Measurements from ENCODE around the gene DLK2. TPM values are rescaled to one million over a fixed set of nuclear protein-coding genes. Genes with fewer than 3 reads are reported as not detected.
A peak's percentile ranks its signal among the peaks of the same experiment; 100 is the strongest.

DLK2 gene
- total RNA-seq, 4 donors from 2014 or later: not detected

DNA sequence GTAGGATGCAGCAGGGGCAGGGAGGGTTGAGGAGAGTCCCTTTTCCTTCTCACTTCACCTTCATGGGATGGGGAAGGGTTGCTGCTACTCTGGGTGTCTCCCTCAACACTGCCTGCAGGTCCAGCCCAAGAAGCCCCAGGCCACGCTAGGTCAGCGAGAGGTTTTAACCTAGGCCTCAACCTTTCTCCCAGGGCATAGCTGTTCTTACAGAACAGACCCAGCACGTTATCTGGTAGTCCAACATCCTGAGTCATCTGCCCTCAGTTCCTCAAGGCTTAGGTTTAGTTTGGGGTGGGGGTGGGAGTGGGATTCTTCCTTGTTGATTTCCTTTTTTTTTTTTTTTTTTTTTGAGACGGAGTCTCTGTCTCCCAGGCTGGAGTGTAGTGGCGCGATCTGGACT, 39.0 kb upstream of the DLK2 start:
- peak overlapping the region in 2 of 4 donors; percentile 40 to 63 for H3K27ac ChIP-seq

DNA sequence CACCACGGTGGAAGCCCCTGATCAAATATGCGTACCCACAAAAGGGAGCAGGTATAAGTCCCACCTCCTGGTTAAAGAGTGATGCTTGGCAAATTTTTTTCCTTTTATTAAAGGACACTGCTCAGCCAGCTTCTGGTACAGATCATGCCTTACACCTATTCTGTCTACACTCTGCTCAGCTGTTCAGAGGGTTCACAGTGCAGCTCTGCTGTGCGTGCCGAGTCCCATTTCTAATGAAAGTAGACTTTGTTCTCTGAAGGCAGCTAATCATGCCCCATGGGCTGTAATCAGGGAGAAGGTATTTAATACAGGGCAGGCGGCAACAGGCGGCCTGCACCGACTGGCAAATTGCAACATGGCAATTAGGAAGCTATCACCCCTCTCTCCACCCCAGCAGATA, 38.5 kb upstream of the DLK2 start:
- peak in 2 of 3 donors; percentile 67 to 76 for DNase-seq

More for the DNA sequence above, 39.0 kb upstream of the DLK2 start:
- Histone ChIP-seq H3K36me3 (peaks cover 0 to 18% (median 0%) of the 10 kb centered on the region in 3 donors), H3K27me3 (no peaks in the 10 kb centered on the region), H3K4me3 (no peak overlapping the region), H3K4me1 (peaks cover 0 to 19% (median 7%) of the 10 kb centered on the region in 4 donors), H3K9me3 (no peaks in the 10 kb centered on the region)
- no peak for DNase-seq
- TF ChIP-seq, protein P1, sequence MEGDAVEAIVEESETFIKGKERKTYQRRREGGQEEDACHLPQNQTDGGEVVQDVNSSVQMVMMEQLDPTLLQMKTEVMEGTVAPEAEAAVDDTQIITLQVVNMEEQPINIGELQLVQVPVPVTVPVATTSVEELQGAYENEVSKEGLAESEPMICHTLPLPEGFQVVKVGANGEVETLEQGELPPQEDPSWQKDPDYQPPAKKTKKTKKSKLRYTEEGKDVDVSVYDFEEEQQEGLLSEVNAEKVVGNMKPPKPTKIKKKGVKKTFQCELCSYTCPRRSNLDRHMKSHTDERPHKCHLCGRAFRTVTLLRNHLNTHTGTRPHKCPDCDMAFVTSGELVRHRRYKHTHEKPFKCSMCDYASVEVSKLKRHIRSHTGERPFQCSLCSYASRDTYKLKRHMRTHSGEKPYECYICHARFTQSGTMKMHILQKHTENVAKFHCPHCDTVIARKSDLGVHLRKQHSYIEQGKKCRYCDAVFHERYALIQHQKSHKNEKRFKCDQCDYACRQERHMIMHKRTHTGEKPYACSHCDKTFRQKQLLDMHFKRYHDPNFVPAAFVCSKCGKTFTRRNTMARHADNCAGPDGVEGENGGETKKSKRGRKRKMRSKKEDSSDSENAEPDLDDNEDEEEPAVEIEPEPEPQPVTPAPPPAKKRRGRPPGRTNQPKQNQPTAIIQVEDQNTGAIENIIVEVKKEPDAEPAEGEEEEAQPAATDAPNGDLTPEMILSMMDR (IDR thresholded peaks at IDR 0.05): no peak
- no peak for TF ChIP-seq POLR2A (IDR thresholded peaks at IDR 0.05)

DNA sequence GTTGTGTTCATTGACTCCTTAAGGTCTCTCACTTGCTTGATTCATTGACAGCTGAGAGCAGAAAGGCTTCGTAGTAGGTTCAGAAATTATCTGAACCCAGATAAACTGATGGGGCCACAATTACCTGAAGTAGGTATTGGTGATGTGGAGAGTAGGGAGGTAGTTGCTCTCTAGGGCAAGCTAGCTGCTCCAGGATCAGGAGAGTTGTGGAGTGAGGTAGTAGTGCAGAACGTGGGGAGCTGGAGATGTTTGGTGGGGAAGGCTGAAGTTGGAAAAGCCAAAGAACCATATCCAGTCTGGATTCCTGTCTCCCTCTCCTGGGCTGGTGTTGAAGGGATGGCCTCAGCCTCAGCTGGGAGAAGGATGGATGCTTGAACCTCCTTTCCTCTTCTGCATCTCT, 37.9 kb upstream of the DLK2 start:
- Histone ChIP-seq H3K27ac (peak overlapping the region in 2 of 4 donors; percentile 58 to 63), H3K9me3 (no peaks in the 10 kb centered on the region), H3K27me3 (no peaks in the 10 kb centered on the region), H3K4me3 (no peak overlapping the region), H3K4me1 (peaks cover 0 to 19% (median 7%) of the 10 kb centered on the region in 4 donors), H3K36me3 (peaks cover 0 to 7% (median 0%) of the 10 kb centered on the region in 3 donors)
- DNase-seq: no peak
- TF ChIP-seq, protein P1 (IDR thresholded peaks at IDR 0.05): no peak
- TF ChIP-seq POLR2A (IDR thresholded peaks at IDR 0.05): no peak

More for the DNA sequence above, 38.5 kb upstream of the DLK2 start:
- no peaks in the 10 kb centered on the region for H3K27me3 ChIP-seq
- peak overlapping the region in 2 of 4 donors; percentile 58 to 63 for H3K27ac ChIP-seq
- H3K4me3 ChIP-seq: no peak overlapping the region
- H3K9me3 ChIP-seq: no peaks in the 10 kb centered on the region
- peaks cover 0 to 13% (median 0%) of the 10 kb centered on the region in 3 donors for H3K36me3 ChIP-seq
- peaks cover 0 to 19% (median 7%) of the 10 kb centered on the region in 4 donors for H3K4me1 ChIP-seq
- TF ChIP-seq POLR2A (IDR thresholded peaks at IDR 0.05): peak in 1 of 2 donors; percentile 7
- TF ChIP-seq, protein P1 (IDR thresholded peaks at IDR 0.05): no peak

- TF ChIP-seq, protein P1 (IDR thresholded peaks at IDR 0.05): no peak
- TF ChIP-seq POLR2A (IDR thresholded peaks at IDR 0.05): no peak
- H3K36me3 ChIP-seq: peaks cover 0 to 2% (median 0%) of the 10 kb centered on the region in 3 donors
- H3K9me3 ChIP-seq: no peaks in the 10 kb centered on the region
- DNase-seq: no peak
- H3K4me3 ChIP-seq: no peak overlapping the region
- peaks cover 0 to 19% (median 7%) of the 10 kb centered on the region in 4 donors for H3K4me1 ChIP-seq
- H3K27me3 ChIP-seq: no peaks in the 10 kb centered on the region
- peak overlapping the region in 2 of 4 donors; percentile 11 to 48 for H3K27ac ChIP-seq
Measured at GRCh38 chr6:43492673-43493072, 37.3 kb upstream of the DLK2 start.

GRCh38 chr6:43491750-43492661, 36.7 kb upstream of the DLK2 start:
- DNase-seq: peak; percentile 28 to 86 (median 86)
- TF ChIP-seq POLR2A (IDR thresholded peaks at IDR 0.05): no peak
- TF ChIP-seq, protein P1 (IDR thresholded peaks at IDR 0.05): no peak
- Histone ChIP-seq H3K36me3 (peaks cover 0 to 2% (median 0%) of the 10 kb centered on the region in 3 donors), H3K4me1 (peaks cover 0 to 19% (median 7%) of the 10 kb centered on the region in 4 donors), H3K27me3 (no peaks in the 10 kb centered on the region), H3K27ac (peak overlapping the region in 2 of 4 donors; percentile 11 to 48), H3K4me3 (no peak overlapping the region), H3K9me3 (no peaks in the 10 kb centered on the region)
